Measurements from ENCODE around the gene RCAN2. TPM values are rescaled to one million over a fixed set of nuclear protein-coding genes. Genes with fewer than 3 reads are reported as not detected.

RCAN2 gene
- polyA plus RNA-seq, 3 donors: 14.8 to 22.4 (median 22.4) TPM

GRCh38 chr6:46296586-46296985, 194.7 kb downstream of the RCAN2 start:
- DNase-seq: no peak

GRCh38 chr6:46293641-46294316, 197.5 kb downstream of the RCAN2 start:
- DNase-seq: no peak

DNA sequence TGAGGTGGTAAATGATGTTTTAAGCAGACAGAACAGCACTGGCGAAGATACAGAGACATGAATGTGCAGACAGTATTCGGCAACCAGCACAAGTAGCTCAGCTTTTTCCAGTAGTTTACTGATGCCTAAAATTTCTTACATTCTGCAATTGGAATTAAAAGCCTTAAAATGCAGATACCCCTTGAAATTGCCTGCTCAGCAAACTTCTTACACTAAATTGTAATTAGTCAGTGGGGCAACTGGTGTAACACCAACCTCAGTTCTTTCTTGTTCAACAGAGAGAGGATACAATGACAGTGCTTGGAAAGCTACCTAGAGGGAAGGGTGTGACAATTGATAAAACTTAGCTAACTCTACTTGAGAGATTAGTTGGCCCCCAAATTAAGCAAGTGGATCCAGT, 199.4 kb downstream of the RCAN2 start:
- no peak for DNase-seq

DNA sequence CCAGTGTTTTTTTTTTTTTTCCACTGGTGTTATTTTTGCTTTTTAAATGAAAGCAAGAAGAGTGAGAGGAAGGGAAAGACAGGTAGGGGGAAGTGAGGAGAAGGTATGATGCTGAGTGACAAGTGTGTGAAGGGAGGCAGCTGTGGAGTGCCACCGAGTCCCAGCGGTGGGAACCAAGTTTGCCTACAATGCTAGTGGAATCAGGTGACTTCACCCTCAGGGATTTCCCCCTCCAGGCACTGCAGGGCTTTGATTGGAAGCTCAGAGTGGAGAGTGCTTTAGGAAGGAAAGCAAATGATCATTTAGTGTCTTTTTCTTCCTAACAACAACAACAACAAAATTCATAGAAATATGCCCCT, 200.0 kb downstream of the RCAN2 start:
- no peak for DNase-seq

DNA sequence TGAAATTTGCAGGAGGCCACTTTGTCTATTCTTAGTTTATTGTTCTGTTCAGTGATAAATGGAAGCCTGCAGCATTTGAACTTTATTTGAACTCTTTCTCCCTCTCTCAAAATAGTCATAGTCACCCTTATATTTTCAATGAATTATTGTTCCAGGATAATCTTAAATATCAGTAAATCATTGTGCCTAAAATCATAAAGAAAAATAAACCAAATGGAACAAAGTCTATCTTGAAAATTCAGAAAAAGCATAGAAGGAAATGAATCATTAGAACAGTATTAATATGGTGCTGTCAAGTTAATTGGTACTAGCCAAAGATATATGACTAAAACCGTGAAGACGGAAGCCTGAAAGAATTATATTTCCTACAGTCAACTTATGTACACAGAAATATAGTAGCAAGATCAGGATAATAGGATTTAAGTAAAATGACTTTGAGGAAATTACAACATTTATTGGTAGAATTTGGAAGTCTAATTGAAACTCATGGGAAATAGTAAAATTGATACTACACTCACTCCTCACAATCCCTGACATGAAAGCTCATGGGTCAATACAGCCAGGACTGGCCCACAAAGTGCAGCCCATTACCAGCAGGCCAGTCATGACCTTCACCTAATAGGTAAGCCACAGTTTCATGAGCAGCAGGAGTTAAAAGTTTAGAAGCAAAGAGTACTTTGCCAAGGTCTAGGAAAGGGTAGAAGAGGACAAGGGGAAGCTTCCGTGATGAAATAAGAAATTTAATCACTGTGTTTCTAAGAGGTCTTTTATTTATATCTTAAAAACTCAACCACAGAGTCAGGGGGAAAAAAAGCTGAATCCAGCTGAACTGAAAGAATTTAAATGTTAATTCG, 200.6 kb downstream of the RCAN2 start:
- DNase-seq: peak; percentile 52

DNA sequence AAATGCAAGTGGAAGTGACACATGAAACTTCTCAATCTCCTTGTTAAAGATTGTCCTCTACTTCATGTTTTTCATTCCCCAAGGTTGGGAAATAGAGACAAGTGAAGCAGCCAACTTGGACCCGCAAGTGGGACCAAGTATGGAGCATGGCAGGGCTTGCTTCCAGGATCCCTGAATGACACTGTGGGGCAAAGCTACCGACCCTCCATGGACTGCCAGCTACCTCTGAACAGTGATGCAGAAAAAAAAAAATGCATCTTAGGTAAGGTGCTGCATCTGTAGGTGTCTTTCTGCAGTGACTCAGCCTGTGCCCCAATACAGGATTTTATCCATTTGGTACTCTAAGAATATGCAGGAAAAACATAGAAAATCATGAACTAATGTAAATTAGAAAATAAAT, 201.4 kb downstream of the RCAN2 start:
- DNase-seq: no peak

GRCh38 chr6:46288835-46289234, 202.4 kb downstream of the RCAN2 start:
- DNase-seq: no peak

- no peak for DNase-seq
Observed at GRCh38 chr6:46287681-46288080, 203.6 kb downstream of the RCAN2 start.

DNA sequence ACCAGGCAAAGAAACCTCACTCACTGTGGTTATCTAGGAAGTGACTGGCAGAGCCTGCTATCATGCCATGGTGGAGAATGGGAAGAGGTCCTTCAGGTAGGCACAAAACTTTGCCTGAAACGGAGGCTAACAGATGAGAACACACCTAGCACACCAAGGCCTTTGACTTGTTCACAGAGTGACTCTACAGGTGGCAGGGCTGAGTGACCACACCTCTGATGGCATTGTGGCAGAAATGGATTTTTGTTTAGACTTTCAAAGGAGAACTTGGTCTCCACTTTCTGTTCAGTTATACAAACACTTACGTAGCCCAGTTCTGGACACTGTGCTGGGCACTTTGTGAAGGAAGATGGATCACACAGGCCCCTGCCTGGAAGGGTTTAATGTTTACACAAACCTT, 204.2 kb downstream of the RCAN2 start:
- DNase-seq: no peak

DNA sequence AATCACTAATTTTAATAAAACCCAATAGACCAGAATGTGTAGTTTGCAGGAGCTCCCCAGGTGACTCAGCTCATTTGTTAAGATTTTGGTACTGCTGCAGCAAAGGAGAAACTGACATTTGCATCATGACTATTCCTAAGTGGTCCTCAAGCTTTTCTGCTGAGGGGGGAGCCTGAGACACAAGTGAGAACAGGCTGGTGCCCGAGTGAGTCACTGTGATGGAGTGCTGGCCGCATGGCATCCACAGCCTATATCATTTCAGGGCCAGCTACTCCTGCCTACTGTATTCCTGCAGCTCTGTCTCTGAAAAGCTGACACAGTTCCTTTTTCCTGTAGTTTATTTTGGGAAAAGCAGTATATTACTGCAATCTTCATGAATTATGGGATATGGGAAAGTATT, 206.8 kb downstream of the RCAN2 start:
- no peak for DNase-seq

- DNase-seq: no peak
Observed at GRCh38 chr6:46281110-46281509, 210.1 kb downstream of the RCAN2 start.

DNA sequence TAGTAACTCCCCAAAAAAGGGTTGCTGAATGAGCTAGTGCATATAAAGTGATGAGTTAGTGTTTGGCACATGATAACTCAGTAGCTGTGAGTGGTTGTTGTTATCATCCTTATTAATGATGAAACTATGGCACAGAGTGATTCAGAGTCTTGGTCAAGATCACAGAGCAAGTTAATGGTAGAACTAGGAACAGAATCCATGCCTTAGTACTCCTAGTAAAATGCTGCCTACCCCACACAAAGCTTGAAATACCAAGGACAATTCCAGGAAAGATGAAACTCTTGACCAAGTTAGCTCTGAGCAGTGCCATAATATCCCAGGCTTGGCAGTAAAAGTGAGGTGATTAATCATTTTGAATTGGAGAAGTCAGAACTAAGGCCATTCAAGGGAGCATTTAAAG, 211.4 kb downstream of the RCAN2 start:
- no peak for DNase-seq

GRCh38 chr6:46276576-46277142, 214.6 kb downstream of the RCAN2 start:
- peak; percentile 42 for DNase-seq

GRCh38 chr6:46274502-46274901, 216.7 kb downstream of the RCAN2 start:
- DNase-seq: no peak

DNA sequence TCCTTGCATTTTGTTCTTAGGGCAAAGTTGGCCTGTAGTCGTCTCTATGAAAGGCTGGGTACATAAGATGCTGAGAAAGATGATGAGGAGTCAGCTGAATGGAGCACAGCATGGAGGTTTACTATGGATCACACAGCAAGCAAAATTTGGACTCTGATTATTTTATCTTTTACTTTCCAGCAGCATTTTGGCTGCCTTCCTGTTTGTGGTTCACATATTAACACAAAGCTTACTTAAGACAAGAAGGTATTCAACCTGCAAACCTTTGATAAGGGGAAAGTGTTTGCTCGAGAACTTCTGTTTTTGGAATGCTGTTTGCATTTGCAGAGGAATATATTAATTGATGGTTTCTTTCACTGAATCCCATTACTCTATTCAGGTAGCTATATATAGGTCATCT, 217.3 kb downstream of the RCAN2 start:
- no peak for DNase-seq

DNA sequence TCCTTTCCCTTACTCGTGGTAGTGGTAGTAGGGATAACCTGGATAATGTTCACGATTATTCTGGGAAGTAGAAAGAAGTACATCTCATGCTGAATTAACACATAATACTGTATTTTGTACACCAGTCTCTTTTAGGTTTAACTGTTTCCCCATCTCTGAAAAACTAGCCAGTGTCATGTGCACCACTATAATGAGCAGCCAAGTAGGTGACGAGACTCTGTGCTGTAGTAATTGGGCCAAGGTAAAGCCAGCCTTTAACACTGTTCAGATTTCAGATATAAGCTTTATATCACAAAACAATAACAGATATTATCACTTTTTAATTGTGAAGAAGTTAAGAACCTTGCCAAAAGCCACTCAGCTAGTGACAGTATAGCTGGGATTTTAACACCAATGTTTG, 219.5 kb downstream of the RCAN2 start:
- no peak for DNase-seq

DNA sequence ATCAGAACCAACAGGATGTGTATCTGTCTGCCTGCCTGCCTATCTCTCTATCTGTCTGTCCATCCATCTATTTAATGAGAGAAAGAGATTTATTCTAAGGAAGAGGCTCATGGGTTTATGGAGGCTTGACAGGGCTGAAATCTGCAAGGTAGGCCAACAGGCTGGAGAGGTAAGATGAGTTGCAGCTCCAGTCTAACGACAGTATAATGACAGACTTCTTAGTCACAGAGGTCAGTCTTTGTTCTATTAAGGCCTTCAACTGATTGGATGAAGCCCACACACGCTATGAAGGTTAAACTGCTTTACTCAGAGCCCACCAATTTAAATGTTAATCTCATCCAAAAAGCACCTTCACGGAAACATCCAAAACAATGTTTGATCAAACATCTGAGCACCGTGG, 220.1 kb downstream of the RCAN2 start:
- no peak for DNase-seq

- no peak for DNase-seq
Observed at GRCh38 chr6:46270336-46270735, 220.9 kb downstream of the RCAN2 start.

DNA sequence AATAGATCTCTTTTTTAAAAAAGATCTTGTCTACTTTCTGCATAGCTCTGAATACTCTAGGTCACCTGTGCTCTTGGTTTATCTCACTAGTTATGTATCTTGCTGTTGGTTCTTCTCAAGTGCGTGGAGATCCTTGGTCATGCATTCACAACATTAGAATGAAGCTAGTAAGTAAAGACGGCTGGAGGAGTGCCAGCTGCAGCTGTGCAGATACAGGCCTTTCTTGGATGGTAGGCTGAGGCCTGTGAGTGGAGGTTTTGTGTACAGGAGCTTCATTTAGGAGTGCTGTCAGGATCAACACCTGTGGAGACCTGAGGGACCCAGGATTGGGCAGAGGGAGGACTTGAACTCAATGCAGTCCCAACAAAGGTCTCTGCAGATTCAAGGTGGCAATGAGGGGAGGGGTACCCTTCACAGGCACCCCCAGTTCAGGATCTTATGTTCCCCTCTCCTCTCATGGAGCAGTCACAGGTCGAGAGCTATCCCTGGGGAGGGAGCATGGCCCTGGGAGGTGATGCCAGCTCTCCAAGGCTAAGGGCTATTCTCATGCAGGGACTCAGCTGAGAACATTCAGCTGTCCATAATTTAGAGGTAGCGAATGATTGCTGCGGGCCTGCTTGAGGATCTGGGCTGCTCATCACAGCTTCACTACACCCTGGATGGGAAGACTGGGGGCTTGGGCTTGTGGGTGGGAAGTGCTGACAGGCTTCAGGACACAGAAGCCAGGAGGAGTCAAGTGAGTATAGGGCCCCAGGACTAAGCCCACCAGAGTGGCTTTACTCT, 221.6 kb downstream of the RCAN2 start:
- DNase-seq: no peak

DNA sequence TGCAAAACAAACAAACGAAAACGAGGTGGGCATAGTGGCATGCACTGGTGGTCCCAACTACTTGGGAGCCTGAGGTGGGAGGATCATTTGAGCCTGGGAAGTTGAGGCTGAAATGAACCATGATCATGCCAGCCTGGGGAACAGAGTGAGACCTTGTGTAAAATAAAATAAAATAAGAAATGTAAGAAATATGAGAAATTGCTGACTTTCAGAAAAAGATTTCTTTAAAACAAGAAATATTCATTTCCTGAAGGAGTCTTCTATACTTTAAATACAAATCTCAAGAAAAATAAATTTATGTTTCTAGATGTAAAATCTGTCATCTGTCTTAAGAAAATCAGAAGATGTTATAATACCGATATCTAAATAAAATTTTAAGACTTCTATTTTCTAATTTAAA, 223.7 kb downstream of the RCAN2 start:
- no peak for DNase-seq

- DNase-seq: no peak
Observed at GRCh38 chr6:46265373-46265772, 225.9 kb downstream of the RCAN2 start.

- DNase-seq: no peak
Observed at GRCh38 chr6:46263707-46264086, 227.6 kb downstream of the RCAN2 start.

All from renal pelvis (tissue), 4 donors.